Progenitor cell of endocrine pancreas (in vitro differentiated cells): ENCODE data around the gene IRF1. TPM values are rescaled to one million over a fixed set of nuclear protein-coding genes. Genes with fewer than 3 reads are reported as not detected.
"Not testable (repeated sequence)": the region's sequence is repeated elsewhere in the genome, so short reads cannot be mapped to it uniquely, and the experiment has no call there.

Source experiments
- DNase-seq: peaks from one replicate; pipeline ENCODE4 v3.0.0; 2021; ENCODE audit warnings: low spot score; ENCODE audit not compliant: unreplicated experiment
- H3K27ac Mint-ChIP-seq: 2 replicates; pipeline ENCODE4 v1.8.0; 2021; ENCODE audit warnings: mild to moderate bottlenecking, moderate library complexity, mixed read lengths
- H3K27me3 Mint-ChIP-seq: 2 replicates; pipeline ENCODE4 v1.8.0; 2021; ENCODE audit warnings: mixed read lengths
- H3K36me3 Mint-ChIP-seq: 2 replicates; pipeline ENCODE4 v1.8.0; 2022; ENCODE audit warnings: mixed read lengths; ENCODE audit not compliant: insufficient read depth
- H3K4me1 Mint-ChIP-seq: 2 replicates; pipeline ENCODE4 v1.8.0; 2021; ENCODE audit warnings: low read depth, mixed read lengths
- H3K4me3 Mint-ChIP-seq: 2 replicates; pipeline ENCODE4 v1.8.0; 2021; ENCODE audit warnings: low read depth, mild to moderate bottlenecking, moderate library complexity, mixed read lengths
- H3K9me3 Mint-ChIP-seq: 2 replicates; pipeline ENCODE4 v1.8.0; 2021; ENCODE audit warnings: low read depth, mixed read lengths
- total RNA-seq: library from RNA; stranded (reverse); gene quantifications from 2 replicates; pipeline ENCODE4 v1.2.1, GENCODE V29; 2021
- TF ChIP-seq, protein P1 (sequence below): fragments of 200-600 bp; sonication (generic); IDR thresholded peaks from one replicate; pipeline ENCODE4 v1.5.0; 2021; ENCODE audit warnings: antibody characterized with exemption, mild to moderate bottlenecking; ENCODE audit not compliant: unreplicated experiment

The IRF1 gene
- total RNA-seq, 1 donor from 2014 or later: 2.3 TPM

DNA sequence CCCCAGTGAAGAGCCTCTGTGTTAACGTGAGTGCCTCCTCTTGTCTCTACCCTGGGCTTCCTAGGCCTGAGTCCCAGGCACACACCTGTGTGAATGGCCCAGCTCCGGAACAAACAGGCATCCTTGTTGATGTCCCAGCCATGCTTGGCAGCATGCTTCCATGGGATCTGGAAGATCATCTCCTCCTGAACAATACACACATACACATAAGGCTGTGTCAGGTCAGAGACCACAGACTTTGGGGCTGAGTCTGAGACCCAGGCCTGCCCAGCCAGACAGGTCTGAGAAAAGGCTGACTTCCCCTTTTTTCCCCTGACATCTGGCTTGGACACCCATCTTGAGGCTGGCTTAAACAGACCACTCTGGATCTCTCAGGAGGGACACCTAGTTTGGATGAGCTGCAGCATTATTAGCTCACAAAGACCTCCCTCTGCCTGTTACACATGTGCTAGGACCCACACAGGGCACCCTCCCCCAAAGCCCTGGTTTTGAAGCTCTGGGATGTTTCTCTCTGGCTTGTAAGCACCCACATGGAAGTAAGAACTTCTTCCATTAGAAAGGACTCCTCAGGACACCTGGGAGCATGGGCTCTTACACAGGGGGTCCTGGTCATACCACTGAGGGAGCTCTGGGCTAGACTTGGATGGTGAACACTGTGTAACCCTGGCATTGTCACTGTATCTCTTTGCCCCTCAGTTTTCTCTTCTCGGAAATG is 2.6 kb downstream of the IRF1 start:
- no peak for DNase-seq
- TF ChIP-seq, protein P1, sequence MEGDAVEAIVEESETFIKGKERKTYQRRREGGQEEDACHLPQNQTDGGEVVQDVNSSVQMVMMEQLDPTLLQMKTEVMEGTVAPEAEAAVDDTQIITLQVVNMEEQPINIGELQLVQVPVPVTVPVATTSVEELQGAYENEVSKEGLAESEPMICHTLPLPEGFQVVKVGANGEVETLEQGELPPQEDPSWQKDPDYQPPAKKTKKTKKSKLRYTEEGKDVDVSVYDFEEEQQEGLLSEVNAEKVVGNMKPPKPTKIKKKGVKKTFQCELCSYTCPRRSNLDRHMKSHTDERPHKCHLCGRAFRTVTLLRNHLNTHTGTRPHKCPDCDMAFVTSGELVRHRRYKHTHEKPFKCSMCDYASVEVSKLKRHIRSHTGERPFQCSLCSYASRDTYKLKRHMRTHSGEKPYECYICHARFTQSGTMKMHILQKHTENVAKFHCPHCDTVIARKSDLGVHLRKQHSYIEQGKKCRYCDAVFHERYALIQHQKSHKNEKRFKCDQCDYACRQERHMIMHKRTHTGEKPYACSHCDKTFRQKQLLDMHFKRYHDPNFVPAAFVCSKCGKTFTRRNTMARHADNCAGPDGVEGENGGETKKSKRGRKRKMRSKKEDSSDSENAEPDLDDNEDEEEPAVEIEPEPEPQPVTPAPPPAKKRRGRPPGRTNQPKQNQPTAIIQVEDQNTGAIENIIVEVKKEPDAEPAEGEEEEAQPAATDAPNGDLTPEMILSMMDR: no peak
- Mint-ChIP-seq H3K9me3 (no peaks in the 10 kb centered on the region), H3K4me3 (no peak overlapping the region), H3K27me3 (peaks cover 35% of the 10 kb centered on the region), H3K27ac (no peak overlapping the region), H3K36me3 (no peaks in the 10 kb centered on the region), H3K4me1 (peaks cover 7% of the 10 kb centered on the region)

DNA sequence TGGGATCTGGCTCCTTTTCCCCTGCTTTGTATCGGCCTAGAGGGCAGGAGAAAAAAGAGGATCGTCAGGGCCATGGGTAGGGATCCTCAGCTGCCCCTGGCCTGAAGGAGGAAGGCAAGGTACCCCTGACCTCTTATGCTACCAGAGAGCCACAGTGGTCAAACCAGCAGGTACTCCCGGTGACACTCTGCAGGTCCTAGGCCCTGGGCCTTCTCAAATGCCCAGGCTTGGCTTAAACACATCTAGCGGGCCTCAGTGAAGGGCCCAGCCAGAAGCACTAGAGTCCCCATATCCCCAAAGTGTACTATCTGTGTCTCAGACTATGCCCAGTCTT is 3.5 kb downstream of the IRF1 start:
- no peak for DNase-seq
- no peak overlapping the region for H3K4me3 Mint-ChIP-seq
- no peaks in the 10 kb centered on the region for H3K36me3 Mint-ChIP-seq
- H3K27ac Mint-ChIP-seq: no peak overlapping the region
- peaks cover 29% of the 10 kb centered on the region for H3K27me3 Mint-ChIP-seq
- peaks cover 7% of the 10 kb centered on the region for H3K4me1 Mint-ChIP-seq
- H3K9me3 Mint-ChIP-seq: no peaks in the 10 kb centered on the region
- TF ChIP-seq, protein P1: no peak

DNA sequence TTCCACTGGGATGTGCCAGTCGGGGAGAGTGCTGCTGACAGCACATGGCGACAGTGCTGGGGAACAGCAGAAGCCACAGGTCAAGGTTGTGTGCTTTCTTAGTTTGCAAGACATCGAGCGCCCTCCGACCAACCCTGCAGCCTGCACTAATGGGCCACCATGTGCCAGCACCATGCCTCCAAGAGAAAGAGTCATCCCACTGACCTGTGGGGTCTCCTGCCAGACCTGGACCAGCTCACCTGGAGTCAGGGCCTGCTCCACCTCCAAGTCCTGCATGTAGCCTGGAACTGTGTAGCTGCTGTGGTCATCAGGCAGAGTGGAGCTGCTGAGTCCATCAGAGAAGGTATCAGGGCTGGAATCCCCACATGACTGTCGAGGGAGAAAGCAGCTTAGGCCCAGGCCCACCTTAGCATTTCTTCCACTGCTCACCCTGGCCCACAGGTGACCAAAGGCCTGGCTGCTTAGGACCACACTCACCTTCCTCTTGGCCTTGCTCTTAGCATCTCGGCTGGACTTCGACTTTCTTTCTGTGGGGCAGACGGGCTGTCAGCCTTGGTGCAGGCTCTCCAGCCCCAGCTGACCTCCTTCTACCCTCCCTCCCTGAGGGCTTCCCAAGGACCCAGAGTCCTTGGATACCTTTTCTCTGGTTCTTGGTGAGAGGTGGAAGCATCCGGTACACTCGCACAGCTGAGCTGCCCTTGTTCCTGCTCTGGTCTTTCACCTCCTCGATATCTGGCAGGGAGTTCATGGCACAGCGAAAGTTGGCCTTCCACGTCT is 4.1 kb downstream of the IRF1 start:
- Mint-ChIP-seq H3K27ac (no peak overlapping the region), H3K27me3 (peaks cover 23% of the 10 kb centered on the region), H3K36me3 (no peaks in the 10 kb centered on the region), H3K9me3 (no peaks in the 10 kb centered on the region), H3K4me3 (no peak overlapping the region), H3K4me1 (peaks cover 7% of the 10 kb centered on the region)
- no peak for DNase-seq
- TF ChIP-seq, protein P1: no peak

DNA sequence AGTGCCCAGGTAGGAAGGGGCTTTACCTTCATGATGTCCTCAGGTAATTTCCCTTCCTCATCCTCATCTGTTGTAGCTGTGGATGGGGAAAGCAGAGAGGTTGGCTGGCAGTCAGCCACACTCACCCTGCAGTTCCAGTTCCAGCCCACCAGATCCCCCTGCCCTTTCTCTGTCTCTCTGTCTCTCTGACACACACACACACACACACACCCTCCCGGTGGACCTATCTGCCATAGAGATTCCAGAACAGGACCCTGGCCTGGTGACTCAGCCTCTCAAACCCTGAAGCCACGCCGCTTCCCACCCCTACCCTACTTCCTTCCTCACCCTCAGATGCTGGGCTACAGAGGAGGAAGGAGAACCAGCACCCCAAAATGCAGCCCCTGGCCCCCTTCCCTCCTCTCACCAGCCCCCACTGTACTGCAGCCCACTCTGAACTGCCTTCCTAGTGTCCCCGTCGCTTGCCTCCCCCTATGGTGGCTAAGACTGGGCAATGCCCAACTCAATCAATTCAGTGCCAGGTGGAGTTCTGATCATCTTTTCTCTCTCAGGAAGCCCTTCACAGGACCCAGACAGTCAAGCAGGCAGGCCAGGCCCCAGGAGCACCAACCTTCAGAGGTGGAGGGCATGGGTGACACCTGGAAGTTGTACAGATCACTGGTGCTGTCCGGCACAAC is 4.8 kb downstream of the IRF1 start:
- H3K4me3 Mint-ChIP-seq: no peak overlapping the region
- H3K36me3 Mint-ChIP-seq: no peaks in the 10 kb centered on the region
- TF ChIP-seq, protein P1: no peak
- no peaks in the 10 kb centered on the region for H3K9me3 Mint-ChIP-seq
- DNase-seq: no peak
- peaks cover 18% of the 10 kb centered on the region for H3K27me3 Mint-ChIP-seq
- H3K4me1 Mint-ChIP-seq: peaks cover 4% of the 10 kb centered on the region
- no peak overlapping the region for H3K27ac Mint-ChIP-seq

DNA sequence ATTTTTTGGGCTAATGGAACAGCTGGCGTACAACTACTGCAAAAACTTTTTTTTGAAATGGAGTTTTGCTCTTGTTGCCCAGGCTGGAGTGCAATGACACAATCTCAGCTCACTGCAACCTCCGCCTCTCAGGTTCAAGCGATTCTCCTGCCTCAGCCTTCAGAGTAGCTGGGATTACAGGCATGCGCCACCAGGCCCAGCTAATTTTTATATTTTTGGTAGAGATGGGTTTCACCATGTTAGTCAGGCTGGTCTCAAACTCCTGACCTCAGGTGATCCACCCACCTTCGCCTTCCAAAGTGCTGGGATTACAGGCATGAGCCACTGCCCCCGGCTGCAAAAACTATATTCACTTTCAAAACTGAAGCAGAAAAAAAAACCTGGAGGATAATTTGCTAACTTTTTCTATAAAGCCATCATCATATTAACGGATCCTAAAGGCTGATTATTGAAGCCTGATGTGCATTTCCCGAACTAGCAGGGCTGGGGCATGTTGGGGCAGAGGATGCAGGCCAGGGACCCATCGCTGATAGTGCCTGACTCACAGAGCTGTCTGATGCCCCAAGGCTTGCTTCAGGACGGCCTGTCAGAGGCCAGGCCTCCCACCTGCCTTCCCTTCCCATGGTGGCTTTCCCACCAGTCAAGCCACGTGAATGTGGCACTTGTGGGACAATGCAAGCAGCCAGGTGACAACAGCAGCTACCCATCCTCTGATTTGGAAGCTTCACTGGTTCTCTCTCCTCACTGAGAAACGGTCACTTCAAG is 5.5 kb downstream of the IRF1 start:
- DNase-seq, H3K4me1 Mint-ChIP-seq, H3K4me3 Mint-ChIP-seq, H3K9me3 Mint-ChIP-seq, H3K27ac Mint-ChIP-seq, H3K36me3 Mint-ChIP-seq: not testable (repeated sequence)
- H3K27me3 Mint-ChIP-seq: peaks cover 18% of the 10 kb centered on the region
